HepG2 (cell line): ENCODE results near the gene PCYT2. TPM values are rescaled to one million over a fixed set of nuclear protein-coding genes. Genes with fewer than 3 reads are reported as not detected.

Experiments used
- FOXM1 ChIP-seq: sonication (generic); formaldehyde crosslinking; IDR thresholded peaks from 2 replicates; pipeline ENCODE4 v1.5.0; 2020; ENCODE audit warnings: missing genetic modification reagents
- FOXO1 ChIP-seq: sonication (generic); formaldehyde crosslinking; IDR thresholded peaks from 2 replicates; pipeline ENCODE4 v1.4.0; 2020; ENCODE audit warnings: missing genetic modification reagents
- NFKB2 ChIP-seq: sonication (generic); formaldehyde crosslinking; IDR thresholded peaks from 2 replicates; pipeline ENCODE4 v1.4.0; 2020; ENCODE audit warnings: missing genetic modification reagents, borderline replicate concordance
- NR1H2 ChIP-seq: sonication (generic); formaldehyde crosslinking; IDR thresholded peaks from 2 replicates; pipeline ENCODE4 v1.8.1; 2022; ENCODE audit warnings: low read depth, missing genetic modification reagents, borderline replicate concordance
- NR2C2 ChIP-seq: sonication (generic); formaldehyde crosslinking; IDR thresholded peaks from 2 replicates; pipeline ENCODE4 v1.4.0; 2020; ENCODE audit warnings: missing genetic modification reagents, mild to moderate bottlenecking, moderate library complexity, borderline replicate concordance
- RFX1 ChIP-seq: fragments of 450-650 bp; IDR thresholded peaks from 2 replicates; pipeline ENCODE4 v1.6.1; 2017
- ZNF572 ChIP-seq: sonication (generic); formaldehyde crosslinking; IDR thresholded peaks from 2 replicates; pipeline ENCODE4 v1.5.1; 2020; ENCODE audit warnings: mild to moderate bottlenecking, missing genetic modification reagents
- ZNF605 ChIP-seq: sonication (generic); formaldehyde crosslinking; IDR thresholded peaks from 2 replicates; pipeline ENCODE4 v1.8.0; 2022; ENCODE audit warnings: mild to moderate bottlenecking, missing genetic modification reagents
- ZNF891 ChIP-seq: sonication (generic); formaldehyde crosslinking; IDR thresholded peaks from 2 replicates; pipeline ENCODE4 v1.5.0; 2020; ENCODE audit warnings: mild to moderate bottlenecking, missing genetic modification reagents
- ZSCAN21 ChIP-seq: sonication (generic); formaldehyde crosslinking; IDR thresholded peaks from 2 replicates; pipeline ENCODE4 v1.8.0; 2022; ENCODE audit warnings: mild to moderate bottlenecking, missing genetic modification reagents, moderate library complexity, borderline replicate concordance
- polyA plus RNA-seq, 8 experiments: library from polyadenylated mRNA; depleted of rRNA in 3 of 8; stranded (reverse) in 7 of 8; unstranded in 1 of 8; fragments of >200 nt; fragmentation: Illumina TruSeq in 4 of 8; extraction: Trizol in 4 of 8; gene quantifications; 2 replicates each; pipeline versions ENCODE4 v1.2.1 to v1.2.3, GENCODE V29; 2011 to 2016; ENCODE audit warnings: low read depth in 4 of 8, missing spikeins in 1 of 8, mixed read lengths in 1 of 8; ENCODE audit not compliant: insufficient read depth in 1 of 8
- total RNA-seq, 5 experiments: library from RNA; depleted of rRNA; stranded (reverse); fragments of >200 nt; fragmentation: Illumina TruSeq; extraction: Trizol; gene quantifications; 2 replicates each; pipeline ENCODE4 v1.2.3, GENCODE V29; 2016; ENCODE audit warnings: low read depth in 1 of 5
- TF ChIP-seq, protein P1 (sequence below): sonication (generic); formaldehyde crosslinking; IDR thresholded peaks from 2 replicates; pipeline ENCODE4 v1.4.0; 2020; ENCODE audit warnings: mild to moderate bottlenecking, missing genetic modification reagents
- TF ChIP-seq, protein P2 (sequence below): sonication (generic); formaldehyde crosslinking; IDR thresholded peaks from 2 replicates; pipeline ENCODE4 v1.8.0; 2022; ENCODE audit warnings: mild to moderate bottlenecking, missing genetic modification reagents, borderline replicate concordance
- TF ChIP-seq, protein P3 (sequence below): sonication (generic); IDR thresholded peaks from 2 replicates; pipeline ENCODE4 v1.6.1; 2016; ENCODE audit warnings: low read depth, borderline replicate concordance
- TF ChIP-seq, protein P4 (sequence below): sonication (generic); formaldehyde crosslinking; conservative IDR thresholded peaks from 2 replicates; pipeline ENCODE4 v1.8.0; 2022; ENCODE audit warnings: mild to moderate bottlenecking, moderate library complexity, missing genetic modification reagents
- TF ChIP-seq, protein P5 (sequence below): sonication (generic); formaldehyde crosslinking; IDR thresholded peaks from 2 replicates; pipeline ENCODE4 v1.8.0; 2022; ENCODE audit warnings: mild to moderate bottlenecking, missing genetic modification reagents, moderate library complexity
- TF ChIP-seq, protein P6 (sequence below): sonication (generic); formaldehyde crosslinking; IDR thresholded peaks from 2 replicates; pipeline ENCODE4 v1.5.0; 2020; ENCODE audit warnings: missing genetic modification reagents, mild to moderate bottlenecking, borderline replicate concordance
- TF ChIP-seq, protein P7 (sequence below): sonication (generic); formaldehyde crosslinking; IDR thresholded peaks from 2 replicates; pipeline ENCODE4 v1.4.0; 2020; ENCODE audit warnings: missing genetic modification reagents, borderline replicate concordance

The PCYT2 gene
- total and polyA plus RNA-seq, 2 of the 13 experiments (the other 11 are each of a cell fraction or from before 2014, with no cell fraction given) = 147 to 297 TPM

DNA sequence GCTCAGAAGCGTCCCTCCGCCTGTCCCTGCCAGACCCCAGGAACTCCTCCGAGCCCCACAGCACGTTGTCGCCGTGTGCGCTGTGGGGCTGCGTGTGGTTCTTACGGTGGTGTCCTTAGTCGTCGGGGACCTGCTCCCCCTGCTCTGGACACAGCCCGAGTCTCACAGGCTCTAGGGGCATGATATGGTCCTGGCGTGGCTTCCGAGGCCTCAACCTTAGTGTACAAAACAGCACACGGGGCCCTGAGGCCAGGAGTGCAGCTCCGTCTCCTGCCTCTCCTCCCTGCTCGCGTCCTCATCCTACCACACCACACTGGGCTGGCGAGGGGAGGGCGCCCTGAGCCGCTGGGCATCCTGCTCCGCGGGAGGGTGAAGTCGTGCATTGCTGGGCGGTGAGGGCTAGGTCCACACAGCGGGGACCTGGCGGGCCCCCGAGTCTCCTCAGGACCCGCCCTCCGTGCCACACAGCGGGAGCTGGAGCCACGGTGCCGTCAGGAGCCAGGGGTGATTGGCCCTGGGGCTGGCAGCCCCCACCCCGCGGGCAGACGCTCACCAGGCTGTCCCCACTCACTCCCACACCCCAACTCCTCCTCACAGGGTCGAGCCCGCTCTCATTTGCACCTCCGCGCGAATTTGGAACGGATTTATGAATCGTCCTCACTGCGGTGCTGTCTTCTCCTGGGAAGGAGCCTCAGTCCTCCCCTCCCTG is 17.5 kb upstream of the PCYT2 start (continued):
- TF ChIP-seq, protein P1, sequence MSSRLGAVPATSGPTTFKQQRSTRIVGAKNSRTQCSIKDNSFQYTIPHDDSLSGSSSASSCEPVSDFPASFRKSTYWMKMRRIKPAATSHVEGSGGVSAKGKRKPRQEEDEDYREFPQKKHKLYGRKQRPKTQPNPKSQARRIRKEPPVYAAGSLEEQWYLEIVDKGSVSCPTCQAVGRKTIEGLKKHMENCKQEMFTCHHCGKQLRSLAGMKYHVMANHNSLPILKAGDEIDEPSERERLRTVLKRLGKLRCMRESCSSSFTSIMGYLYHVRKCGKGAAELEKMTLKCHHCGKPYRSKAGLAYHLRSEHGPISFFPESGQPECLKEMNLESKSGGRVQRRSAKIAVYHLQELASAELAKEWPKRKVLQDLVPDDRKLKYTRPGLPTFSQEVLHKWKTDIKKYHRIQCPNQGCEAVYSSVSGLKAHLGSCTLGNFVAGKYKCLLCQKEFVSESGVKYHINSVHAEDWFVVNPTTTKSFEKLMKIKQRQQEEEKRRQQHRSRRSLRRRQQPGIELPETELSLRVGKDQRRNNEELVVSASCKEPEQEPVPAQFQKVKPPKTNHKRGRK (CRISPR knock-in tag) = no peak
- TF ChIP-seq, protein P2, sequence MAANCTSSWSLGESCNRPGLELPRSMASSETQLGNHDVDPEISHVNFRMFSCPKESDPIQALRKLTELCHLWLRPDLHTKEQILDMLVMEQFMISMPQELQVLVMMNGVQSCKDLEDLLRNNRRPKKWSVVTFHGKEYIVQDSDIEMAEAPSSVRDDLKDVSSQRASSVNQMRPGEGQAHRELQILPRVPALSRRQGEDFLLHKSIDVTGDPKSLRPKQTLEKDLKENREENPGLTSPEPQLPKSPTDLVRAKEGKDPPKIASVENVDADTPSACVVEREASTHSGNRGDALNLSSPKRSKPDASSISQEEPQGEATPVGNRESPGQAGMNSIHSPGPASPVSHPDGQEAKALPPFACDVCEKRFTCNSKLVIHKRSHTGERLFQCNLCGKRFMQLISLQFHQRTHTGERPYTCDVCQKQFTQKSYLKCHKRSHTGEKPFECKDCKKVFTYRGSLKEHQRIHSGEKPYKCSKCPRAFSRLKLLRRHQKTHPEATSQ (CRISPR knock-in tag) = no peak
- TF ChIP-seq ZNF572 = no peak
- TF ChIP-seq FOXM1 = no peak
- TF ChIP-seq FOXO1 (CRISPR knock-in tag) = no peak
- TF ChIP-seq, protein P3, sequence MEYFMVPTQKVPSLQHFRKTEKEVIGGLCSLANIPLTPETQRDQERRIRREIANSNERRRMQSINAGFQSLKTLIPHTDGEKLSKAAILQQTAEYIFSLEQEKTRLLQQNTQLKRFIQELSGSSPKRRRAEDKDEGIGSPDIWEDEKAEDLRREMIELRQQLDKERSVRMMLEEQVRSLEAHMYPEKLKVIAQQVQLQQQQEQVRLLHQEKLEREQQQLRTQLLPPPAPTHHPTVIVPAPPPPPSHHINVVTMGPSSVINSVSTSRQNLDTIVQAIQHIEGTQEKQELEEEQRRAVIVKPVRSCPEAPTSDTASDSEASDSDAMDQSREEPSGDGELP = no peak
- 0 out of 2 replicates have a peak, but pooled peaks have one; percentile 3 for TF ChIP-seq NFKB2
- peak; percentile 41; the same call in 1 of the 2 replicates for TF ChIP-seq ZNF605 (CRISPR knock-in tag)
- TF ChIP-seq, protein P4, sequence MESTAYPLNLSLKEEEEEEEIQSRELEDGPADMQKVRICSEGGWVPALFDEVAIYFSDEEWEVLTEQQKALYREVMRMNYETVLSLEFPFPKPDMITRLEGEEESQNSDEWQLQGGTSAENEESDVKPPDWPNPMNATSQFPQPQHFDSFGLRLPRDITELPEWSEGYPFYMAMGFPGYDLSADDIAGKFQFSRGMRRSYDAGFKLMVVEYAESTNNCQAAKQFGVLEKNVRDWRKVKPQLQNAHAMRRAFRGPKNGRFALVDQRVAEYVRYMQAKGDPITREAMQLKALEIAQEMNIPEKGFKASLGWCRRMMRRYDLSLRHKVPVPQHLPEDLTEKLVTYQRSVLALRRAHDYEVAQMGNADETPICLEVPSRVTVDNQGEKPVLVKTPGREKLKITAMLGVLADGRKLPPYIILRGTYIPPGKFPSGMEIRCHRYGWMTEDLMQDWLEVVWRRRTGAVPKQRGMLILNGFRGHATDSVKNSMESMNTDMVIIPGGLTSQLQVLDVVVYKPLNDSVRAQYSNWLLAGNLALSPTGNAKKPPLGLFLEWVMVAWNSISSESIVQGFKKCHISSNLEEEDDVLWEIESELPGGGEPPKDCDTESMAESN (CRISPR knock-in tag) = no peak
- TF ChIP-seq NR2C2 (CRISPR knock-in tag) = no peak; the same call in 1 of the 2 replicates
- no peak for TF ChIP-seq ZNF891
- TF ChIP-seq, protein P5, sequence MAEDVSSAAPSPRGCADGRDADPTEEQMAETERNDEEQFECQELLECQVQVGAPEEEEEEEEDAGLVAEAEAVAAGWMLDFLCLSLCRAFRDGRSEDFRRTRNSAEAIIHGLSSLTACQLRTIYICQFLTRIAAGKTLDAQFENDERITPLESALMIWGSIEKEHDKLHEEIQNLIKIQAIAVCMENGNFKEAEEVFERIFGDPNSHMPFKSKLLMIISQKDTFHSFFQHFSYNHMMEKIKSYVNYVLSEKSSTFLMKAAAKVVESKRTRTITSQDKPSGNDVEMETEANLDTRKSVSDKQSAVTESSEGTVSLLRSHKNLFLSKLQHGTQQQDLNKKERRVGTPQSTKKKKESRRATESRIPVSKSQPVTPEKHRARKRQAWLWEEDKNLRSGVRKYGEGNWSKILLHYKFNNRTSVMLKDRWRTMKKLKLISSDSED (CRISPR knock-in tag) = 0 out of 2 replicates have a peak, but pooled peaks have one; percentile 72
- TF ChIP-seq, protein P6, sequence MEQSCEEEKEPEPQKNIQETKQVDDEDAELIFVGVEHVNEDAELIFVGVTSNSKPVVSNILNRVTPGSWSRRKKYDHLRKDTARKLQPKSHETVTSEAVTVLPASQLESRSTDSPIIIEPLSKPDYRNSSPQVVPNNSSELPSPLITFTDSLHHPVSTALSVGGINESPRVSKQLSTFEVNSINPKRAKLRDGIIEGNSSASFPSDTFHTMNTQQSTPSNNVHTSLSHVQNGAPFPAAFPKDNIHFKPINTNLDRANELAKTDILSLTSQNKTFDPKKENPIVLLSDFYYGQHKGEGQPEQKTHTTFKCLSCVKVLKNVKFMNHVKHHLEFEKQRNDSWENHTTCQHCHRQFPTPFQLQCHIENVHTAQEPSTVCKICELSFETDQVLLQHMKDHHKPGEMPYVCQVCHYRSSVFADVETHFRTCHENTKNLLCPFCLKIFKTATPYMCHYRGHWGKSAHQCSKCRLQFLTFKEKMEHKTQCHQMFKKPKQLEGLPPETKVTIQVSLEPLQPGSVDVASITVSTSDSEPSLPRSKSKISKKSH (CRISPR knock-in tag) = no peak
- TF ChIP-seq, protein P7, sequence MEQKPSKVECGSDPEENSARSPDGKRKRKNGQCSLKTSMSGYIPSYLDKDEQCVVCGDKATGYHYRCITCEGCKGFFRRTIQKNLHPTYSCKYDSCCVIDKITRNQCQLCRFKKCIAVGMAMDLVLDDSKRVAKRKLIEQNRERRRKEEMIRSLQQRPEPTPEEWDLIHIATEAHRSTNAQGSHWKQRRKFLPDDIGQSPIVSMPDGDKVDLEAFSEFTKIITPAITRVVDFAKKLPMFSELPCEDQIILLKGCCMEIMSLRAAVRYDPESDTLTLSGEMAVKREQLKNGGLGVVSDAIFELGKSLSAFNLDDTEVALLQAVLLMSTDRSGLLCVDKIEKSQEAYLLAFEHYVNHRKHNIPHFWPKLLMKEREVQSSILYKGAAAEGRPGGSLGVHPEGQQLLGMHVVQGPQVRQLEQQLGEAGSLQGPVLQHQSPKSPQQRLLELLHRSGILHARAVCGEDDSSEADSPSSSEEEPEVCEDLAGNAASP (CRISPR knock-in tag) = no peak
- TF ChIP-seq RFX1 = no peak
- no peak for TF ChIP-seq NR1H2 (CRISPR knock-in tag)
- peak; percentile 76 for TF ChIP-seq ZSCAN21 (CRISPR knock-in tag)
